ENCODE data around the gene MYCBP2.

Gene MYCBP2

GRCh38 chr13:77310579-77311279 lies 16.2 kb downstream of the MYCBP2 start:
- ChIA-PET CTCF (interaction anchor here (0.8 to 4.9 kb wide), 4 partner anchors 8 to 116 kb away, joined by 3 to 32 read pairs (median 3); partner anchors contain the start of gene MYCBP2), POLR2A (no interaction called here)
- no peak for DNase-seq (ENCODE audit: extremely low spot score)
- TF ChIP-seq, protein P1, sequence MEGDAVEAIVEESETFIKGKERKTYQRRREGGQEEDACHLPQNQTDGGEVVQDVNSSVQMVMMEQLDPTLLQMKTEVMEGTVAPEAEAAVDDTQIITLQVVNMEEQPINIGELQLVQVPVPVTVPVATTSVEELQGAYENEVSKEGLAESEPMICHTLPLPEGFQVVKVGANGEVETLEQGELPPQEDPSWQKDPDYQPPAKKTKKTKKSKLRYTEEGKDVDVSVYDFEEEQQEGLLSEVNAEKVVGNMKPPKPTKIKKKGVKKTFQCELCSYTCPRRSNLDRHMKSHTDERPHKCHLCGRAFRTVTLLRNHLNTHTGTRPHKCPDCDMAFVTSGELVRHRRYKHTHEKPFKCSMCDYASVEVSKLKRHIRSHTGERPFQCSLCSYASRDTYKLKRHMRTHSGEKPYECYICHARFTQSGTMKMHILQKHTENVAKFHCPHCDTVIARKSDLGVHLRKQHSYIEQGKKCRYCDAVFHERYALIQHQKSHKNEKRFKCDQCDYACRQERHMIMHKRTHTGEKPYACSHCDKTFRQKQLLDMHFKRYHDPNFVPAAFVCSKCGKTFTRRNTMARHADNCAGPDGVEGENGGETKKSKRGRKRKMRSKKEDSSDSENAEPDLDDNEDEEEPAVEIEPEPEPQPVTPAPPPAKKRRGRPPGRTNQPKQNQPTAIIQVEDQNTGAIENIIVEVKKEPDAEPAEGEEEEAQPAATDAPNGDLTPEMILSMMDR (IDR thresholded peaks at IDR 0.05; ENCODE audit: control extremely low read depth, extremely low read depth, low read depth, missing control alignments), result no peak

- POLR2A ChIA-PET, result no interaction called here
- CTCF ChIA-PET, result interaction anchor here (0.8 to 4.9 kb wide), 4 partner anchors 9 to 117 kb away, joined by 3 to 32 read pairs (median 3); partner anchors contain the start of gene MYCBP2
- DNase-seq (ENCODE audit: extremely low spot score), result no peak
- TF ChIP-seq, protein P1 (IDR thresholded peaks at IDR 0.05; ENCODE audit: control extremely low read depth, extremely low read depth, low read depth, missing control alignments), result no peak
Measured at GRCh38 chr13:77310161-77310560, 16.7 kb downstream of the MYCBP2 start.

GRCh38 chr13:77309254-77309653 lies 17.6 kb downstream of the MYCBP2 start:
- TF ChIP-seq, protein P1 (IDR thresholded peaks at IDR 0.05; ENCODE audit: control extremely low read depth, extremely low read depth, low read depth, missing control alignments), result no peak
- DNase-seq (ENCODE audit: extremely low spot score), result no peak
- CTCF ChIA-PET, result interaction anchor here (4.9 kb wide), 1 partner anchor 13 kb away, joined by 32 read pairs; no protein-coding TSS in a partner anchor
- POLR2A ChIA-PET, result no interaction called here

DNA sequence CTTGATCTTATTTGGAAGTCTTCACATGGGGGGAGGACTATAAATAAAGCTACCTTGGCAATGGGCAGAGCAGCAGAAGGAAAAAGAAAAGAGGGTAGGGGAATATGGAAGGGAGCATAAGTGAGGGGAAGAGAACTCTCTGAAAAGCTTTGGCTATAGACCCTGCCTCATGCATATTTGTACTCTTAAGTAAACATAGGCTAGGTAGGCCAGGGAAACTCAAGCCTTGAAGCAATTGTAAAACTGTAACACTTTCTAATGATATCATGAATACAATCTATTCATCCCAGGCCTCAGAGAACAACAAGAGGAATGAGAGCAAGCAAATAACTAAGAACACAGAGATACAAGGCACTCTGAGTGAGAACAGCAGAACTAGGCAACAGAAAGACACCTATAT lies 20.4 kb downstream of the MYCBP2 start:
- CTCF ChIA-PET, result interaction anchor here (1.1 to 4.9 kb wide), 5 partner anchors 10 to 193 kb away, joined by 3 to 32 read pairs (median 8); no protein-coding TSS in a partner anchor
- POLR2A ChIA-PET, result no interaction called here
- TF ChIP-seq, protein P1 (IDR thresholded peaks at IDR 0.05; ENCODE audit: control extremely low read depth, extremely low read depth, low read depth, missing control alignments), result no peak
- DNase-seq (ENCODE audit: extremely low spot score), result no peak

- POLR2A ChIA-PET, result no interaction called here
- no peak for DNase-seq (ENCODE audit: extremely low spot score)
- CTCF ChIA-PET, result interaction anchor here (1.6 kb wide), 1 partner anchor 20 kb away, joined by 3 read pairs; no protein-coding TSS in a partner anchor
- TF ChIP-seq, protein P1 (IDR thresholded peaks at IDR 0.05; ENCODE audit: control extremely low read depth, extremely low read depth, low read depth, missing control alignments), result no peak
Measured at GRCh38 chr13:77305266-77305665, 21.6 kb downstream of the MYCBP2 start.

DNA sequence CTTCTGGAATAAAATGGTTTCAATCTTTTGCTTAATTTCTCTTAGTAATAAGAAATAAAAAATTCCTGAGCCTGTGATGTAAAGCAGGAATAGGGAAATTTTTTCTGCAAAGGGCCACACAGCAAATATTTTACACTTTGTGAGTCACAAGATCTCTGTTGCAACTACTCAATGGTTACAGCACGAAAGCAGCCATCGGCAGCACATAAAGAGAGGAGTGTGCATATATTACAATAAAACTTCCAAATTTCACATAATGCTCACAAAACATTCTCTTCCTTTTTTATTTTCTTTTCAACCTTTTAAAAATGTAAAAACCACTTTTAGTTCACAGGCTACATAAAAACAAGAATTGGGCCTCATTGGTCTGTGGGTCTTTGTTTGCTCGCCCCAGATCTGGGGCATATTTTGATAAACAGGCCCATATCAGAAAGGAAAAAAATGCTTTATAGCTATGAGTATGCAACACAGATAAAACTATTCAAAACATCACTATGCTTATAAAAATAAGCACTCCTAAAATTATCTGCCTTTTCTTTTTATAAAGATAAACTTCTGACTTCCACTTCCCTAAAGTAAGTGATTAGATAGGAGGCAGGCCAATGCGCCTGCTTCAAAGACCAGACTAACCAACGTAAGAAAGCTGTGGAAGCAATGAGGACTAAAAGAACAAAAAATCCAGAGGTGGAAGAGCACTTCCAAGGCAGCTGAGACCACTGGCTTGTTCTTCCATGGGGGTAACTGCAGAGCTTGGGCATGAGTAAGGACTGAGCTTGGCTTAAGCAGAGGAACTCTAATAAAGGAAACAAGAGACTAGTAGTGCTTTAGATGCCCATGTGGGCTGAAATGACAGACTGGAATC lies 26.5 kb downstream of the MYCBP2 start:
- no peak for DNase-seq (ENCODE audit: extremely low spot score)
- POLR2A ChIA-PET, result no interaction called here
- CTCF ChIA-PET, result interaction anchor here (0.9 to 1.2 kb wide), 5 partner anchors 15 to 178 kb away, joined by 4 to 8 read pairs (median 4); no protein-coding TSS in a partner anchor
- TF ChIP-seq, protein P1 (IDR thresholded peaks at IDR 0.05; ENCODE audit: control extremely low read depth, extremely low read depth, low read depth, missing control alignments), result no peak
